IMR-90 (cell line): ENCODE results near the gene PMEPA1. TPM values are rescaled to one million over a fixed set of nuclear protein-coding genes. Genes with fewer than 3 reads are reported as not detected.

ENCODE experiments used
- ATAC-seq: fragments of 200-7000 bp; cut with Tn5 transposase; 2 replicates; pipeline ENCODE4 v1.9.1; 2020; ENCODE audit warnings: low read depth, mild to moderate bottlenecking, moderate library complexity
- BruUV-seq: library from RNA; stranded (reverse); fragments of 400-500 nt; replicated peaks from 2 replicates; lab custom pipeline; 2021; lab: Mats Ljungman, UMichigan
- CTCF ChIA-PET: fragments of 300-600 bp; formaldehyde crosslinking; extraction: SDS; loops from one replicate; lab custom pipeline; 2021; ENCODE audit warnings: antibody characterized with exemption; lab: Yijun Ruan, JAX
- POLR2A ChIA-PET: fragments of 300-600 bp; sonication (Branson Sonifier 250); formaldehyde crosslinking; loops from one replicate; lab custom pipeline; 2022; ENCODE audit warnings: antibody characterized with exemption; ENCODE audit not compliant: unreplicated experiment; lab: Charles Lee
- DNase-seq: peaks from one replicate; pipeline ENCODE4 v3.0.0; 2013
- H2AFZ ChIP-seq: replicated peaks from 2 replicates; pipeline ENCODE3; 2013; ENCODE audit warnings: low read length, mild to moderate bottlenecking; ENCODE audit not compliant: poor library complexity
- H2AK5ac ChIP-seq: 2 replicates; pipeline ENCODE4 v1.6.1; 2013; ENCODE audit warnings: low read depth, low read length, inconsistent platforms
- H2AK9ac ChIP-seq: replicated peaks from 2 replicates; pipeline ENCODE3; 2013; ENCODE audit warnings: mild to moderate bottlenecking, low read depth, low read length, moderate library complexity; ENCODE audit not compliant: poor library complexity
- H2BK120ac ChIP-seq: 2 replicates; pipeline ENCODE4 v1.6.1; 2013; ENCODE audit warnings: low read depth, low read length, inconsistent platforms
- H2BK15ac ChIP-seq: 3 replicates; pipeline ENCODE4 v1.6.1; 2013; ENCODE audit warnings: low read depth, low read length, inconsistent platforms
- H2BK20ac ChIP-seq: 2 replicates; pipeline ENCODE4 v1.6.1; 2013; ENCODE audit warnings: low read depth, mild to moderate bottlenecking, inconsistent platforms, low read length, moderate library complexity
- H2BK5ac ChIP-seq: 2 replicates; pipeline ENCODE4 v1.6.1; 2013; ENCODE audit warnings: mild to moderate bottlenecking, low read depth, low read length, inconsistent platforms; ENCODE audit not compliant: poor library complexity, severe bottlenecking
- H3K14ac ChIP-seq: replicated peaks from 2 replicates; pipeline ENCODE4 v1.6.1; 2013; ENCODE audit warnings: low read depth, low read length, inconsistent platforms
- H3K18ac ChIP-seq: 2 replicates; pipeline ENCODE4 v1.6.1; 2013; ENCODE audit warnings: low read depth, low read length, control low read depth
- H3K23ac ChIP-seq: 2 replicates; pipeline ENCODE4 v1.6.1; 2013; ENCODE audit warnings: low read depth, low read length, inconsistent platforms
- H3K27ac ChIP-seq: 2 replicates; pipeline ENCODE4 v1.5.1; 2013; ENCODE audit warnings: mild to moderate bottlenecking, control low read depth, low read length; ENCODE audit not compliant: insufficient read depth
- H3K27me3 ChIP-seq: 2 replicates; pipeline ENCODE4 v1.6.1; 2013; ENCODE audit warnings: low read length; ENCODE audit not compliant: control insufficient read depth, insufficient read depth
- H3K36me3 ChIP-seq: 2 replicates; pipeline ENCODE4 v1.6.1; 2013; ENCODE audit warnings: low read length, mixed read lengths; ENCODE audit not compliant: control insufficient read depth, insufficient read depth
- H3K4ac ChIP-seq: 2 replicates; pipeline ENCODE4 v1.6.1; 2013; ENCODE audit warnings: low read depth, low read length, inconsistent platforms
- H3K4me1 ChIP-seq: 2 replicates; pipeline ENCODE4 v1.6.1; 2013; ENCODE audit warnings: low read length, mixed read lengths; ENCODE audit not compliant: control insufficient read depth, insufficient read depth
- H3K4me2 ChIP-seq: 2 replicates; pipeline ENCODE4 v1.6.1; 2013; ENCODE audit warnings: low read depth, mild to moderate bottlenecking, control low read depth, low read length, moderate library complexity
- H3K4me3 ChIP-seq: 2 replicates; pipeline ENCODE4 v1.5.1; 2013; ENCODE audit warnings: low read depth, mild to moderate bottlenecking, control low read depth, low read length, moderate library complexity; ENCODE audit not compliant: insufficient read depth
- H3K56ac ChIP-seq: 2 replicates; pipeline ENCODE4 v1.6.1; 2013; ENCODE audit warnings: low read length, inconsistent platforms; ENCODE audit not compliant: insufficient read depth; ENCODE audit errors: extremely low read depth
- H3K79me1 ChIP-seq, 2 experiments: 2 replicates each; pipeline ENCODE4 v1.6.1; 2013; ENCODE audit warnings: low read length in 2 of 2, inconsistent platforms in 1 of 2, low read depth in 1 of 2
- H3K9ac ChIP-seq: 2 replicates; pipeline ENCODE4 v1.6.1; 2013; ENCODE audit warnings: low read depth, low read length, control low read depth
- H3K9me1 ChIP-seq: 2 replicates; pipeline ENCODE4 v1.6.1; 2013; ENCODE audit warnings: low read length, inconsistent platforms; ENCODE audit not compliant: insufficient read depth
- H3K9me3 ChIP-seq: 2 replicates; pipeline ENCODE4 v1.6.1; 2013; ENCODE audit warnings: low read length; ENCODE audit not compliant: control insufficient read depth, insufficient read depth
- H4K20me1 ChIP-seq: 2 replicates; pipeline ENCODE4 v1.6.1; 2013; ENCODE audit warnings: low read length, inconsistent platforms; ENCODE audit not compliant: insufficient read depth
- H4K5ac ChIP-seq: 2 replicates; pipeline ENCODE4 v1.6.1; 2013; ENCODE audit warnings: mild to moderate bottlenecking, low read depth, low read length, control low read depth
- H4K8ac ChIP-seq, 2 experiments: 2 replicates each; pipeline ENCODE4 v1.6.1; 2013; ENCODE audit warnings: low read depth in 2 of 2, low read length in 2 of 2, control low read depth in 1 of 2, inconsistent platforms in 1 of 2
- H4K91ac ChIP-seq: 2 replicates; pipeline ENCODE4 v1.6.1; 2013; ENCODE audit warnings: low read depth, low read length, inconsistent platforms; ENCODE audit not compliant: insufficient read depth
- BHLHE40 ChIP-seq: fragments of 150-350 bp; IDR thresholded peaks from 2 replicates; pipeline ENCODE4 v1.6.1; 2016; ENCODE audit warnings: mild to moderate bottlenecking, low read depth, low read length
- CEBPB ChIP-seq: IDR thresholded peaks from 2 replicates; pipeline ENCODE4 v1.6.1; 2012; ENCODE audit warnings: low read depth, low read length, improper control_type of control experiment
- CHD1 ChIP-seq: IDR thresholded peaks from 2 replicates; pipeline ENCODE4 v1.6.1; 2012; ENCODE audit warnings: low read depth, low read length, improper control_type of control experiment
- CTCF ChIP-seq: conservative IDR thresholded peaks from 2 replicates; pipeline ENCODE4 v1.5.1; 2012; ENCODE audit warnings: mild to moderate bottlenecking, low read depth, low read length, improper control_type of control experiment
- FOS ChIP-seq: fragments of 150-350 bp; IDR thresholded peaks from 2 replicates; pipeline ENCODE4 v1.6.1; 2016; ENCODE audit warnings: low read depth, low read length
- MAFK ChIP-seq: IDR thresholded peaks from 2 replicates; pipeline ENCODE4 v1.6.1; 2012; ENCODE audit warnings: low read depth, low read length, improper control_type of control experiment
- MAZ ChIP-seq: IDR thresholded peaks from 2 replicates; pipeline ENCODE4 v1.6.1; 2012; ENCODE audit warnings: low read depth, mild to moderate bottlenecking, low read length, improper control_type of control experiment, moderate library complexity, borderline replicate concordance
- MXI1 ChIP-seq: IDR thresholded peaks from 2 replicates; pipeline ENCODE4 v1.6.1; 2012; ENCODE audit warnings: low read depth, mild to moderate bottlenecking, low read length, moderate library complexity, borderline replicate concordance
- NFE2L2 ChIP-seq: fragments of 150-350 bp; IDR thresholded peaks from 2 replicates; pipeline ENCODE4 v1.6.1; 2016; ENCODE audit warnings: low read depth, mild to moderate bottlenecking, low read length
- POLR2A ChIP-seq: IDR thresholded peaks from 2 replicates; pipeline ENCODE4 v1.6.1; 2012; ENCODE audit warnings: mild to moderate bottlenecking, low read depth, low read length
- RAD21 ChIP-seq: IDR thresholded peaks from 2 replicates; pipeline ENCODE4 v1.6.1; 2012; ENCODE audit warnings: low read length, improper control_type of control experiment
- RCOR1 ChIP-seq: IDR thresholded peaks from 2 replicates; pipeline ENCODE4 v1.6.1; 2012; ENCODE audit warnings: mild to moderate bottlenecking, low read length, improper control_type of control experiment; ENCODE audit not compliant: insufficient replicate concordance
- RFX5 ChIP-seq: IDR thresholded peaks from 2 replicates; pipeline ENCODE4 v1.8.0; 2012; ENCODE audit warnings: low read depth, mild to moderate bottlenecking, low read length, moderate library complexity
- SMC3 ChIP-seq: fragments of 150-350 bp; IDR thresholded peaks from 2 replicates; pipeline ENCODE4 v1.6.1; 2016; ENCODE audit warnings: low read depth, mild to moderate bottlenecking, antibody characterized with exemption, low read length, moderate library complexity
- USF2 ChIP-seq: fragments of 150-350 bp; IDR thresholded peaks from 2 replicates; pipeline ENCODE4 v1.6.1; 2017; ENCODE audit warnings: mild to moderate bottlenecking, antibody characterized with exemption, low read length, low read depth
- WGBS, 2 experiments: methylation state at CpG; one replicate each; pipeline versions ENCODE4 v1.1.5 to v1.1.7; 2013; ENCODE audit warnings: missing lambda C conversion rate in 2 of 2; ENCODE audit not compliant: insufficient read length in 1 of 2; ENCODE audit errors: extremely low coverage in 2 of 2; 5-methylcytosine and 5-hydroxymethylcytosine counted together
- dilution Hi-C: fragments of 300-500 bp; cut with HindIII; formaldehyde crosslinking; loops from one replicate; pipeline ENCODE4 v1.14.3; 2018; ENCODE audit warnings: low sequenced_read_pairs; ENCODE audit not compliant: unreplicated experiment
- in situ Hi-C: fragments of 300-500 bp; cut with MboI; formaldehyde crosslinking; loops from 3 replicates; pipeline ENCODE4 v1.14.3; 2019; ENCODE audit warnings: low sequenced_read_pairs, inconsistent platforms, mixed read lengths
- intact Hi-C: fragments of 100-400 bp; cut with micrococcal nuclease; formaldehyde crosslinking; loops from 2 replicates; pipeline ENCODE4 v1.10.0; 2022
- polyA plus RNA-seq, 3 experiments: library from polyadenylated mRNA; depleted of rRNA; stranded (reverse); fragments of >200 nt; gene quantifications; 2 replicates each; pipeline ENCODE4 v1.2.3, GENCODE V29; 2012; ENCODE audit warnings: low replicate concordance in 1 of 3
- total RNA-seq: library from RNA; depleted of rRNA; stranded (reverse); fragments of >200 nt; gene quantifications from 2 replicates; pipeline ENCODE4 v1.2.3, GENCODE V29; 2012
- TF ChIP-seq, protein P1 (sequence below): fragments of 150-350 bp; IDR thresholded peaks from 2 replicates; pipeline ENCODE4 v1.6.1; 2016; ENCODE audit warnings: low read depth, mild to moderate bottlenecking, low read length, moderate library complexity, borderline replicate concordance

The PMEPA1 gene
- total and polyA plus RNA-seq, 2 of the 4 experiments (the other 2 are of a cell fraction): 2.0 to 6.9 TPM

GRCh38 chr20:57608516-57608915 lies 101.3 kb downstream of the PMEPA1 start:
- H3K9me3 ChIP-seq: no peaks in the 10 kb centered on the region
- H3K4ac ChIP-seq: no peak overlapping the region
- H3K18ac ChIP-seq: no peak overlapping the region
- in situ Hi-C loops: loop anchor here (10.0 kb wide), 1 partner anchor 576 kb away; no protein-coding TSS in a partner anchor
- WGBS, 2 experiments: 24% methylated on average over 3 of the region's 7 CpGs; no CpG with 5 or more reads in 1 of the 2 experiments
- H2AK9ac ChIP-seq: no peak overlapping the region
- dilution Hi-C loops: no loop called here
- ChIA-PET POLR2A (no interaction called here), CTCF (no interaction called here)
- no TSS peak for BruUV-seq
- H3K56ac ChIP-seq: no peak overlapping the region
- no peak overlapping the region for H3K27ac ChIP-seq
- no peaks in the 10 kb centered on the region for H3K79me1 ChIP-seq
- intact Hi-C loops: no loop called here
- no peak overlapping the region for H2AK5ac ChIP-seq
- TF ChIP-seq RCOR1 (no peak), BHLHE40 (no peak), NFE2L2 (no peak), RFX5 (no peak), MXI1 (no peak), FOS (no peak), CTCF (no peak), POLR2A (no peak), MAZ (no peak), CEBPB (no peak), CHD1 (no peak), MAFK (no peak), USF2 (no peak), RAD21 (no peak), SMC3 (no peak)
- TF ChIP-seq, protein P1, sequence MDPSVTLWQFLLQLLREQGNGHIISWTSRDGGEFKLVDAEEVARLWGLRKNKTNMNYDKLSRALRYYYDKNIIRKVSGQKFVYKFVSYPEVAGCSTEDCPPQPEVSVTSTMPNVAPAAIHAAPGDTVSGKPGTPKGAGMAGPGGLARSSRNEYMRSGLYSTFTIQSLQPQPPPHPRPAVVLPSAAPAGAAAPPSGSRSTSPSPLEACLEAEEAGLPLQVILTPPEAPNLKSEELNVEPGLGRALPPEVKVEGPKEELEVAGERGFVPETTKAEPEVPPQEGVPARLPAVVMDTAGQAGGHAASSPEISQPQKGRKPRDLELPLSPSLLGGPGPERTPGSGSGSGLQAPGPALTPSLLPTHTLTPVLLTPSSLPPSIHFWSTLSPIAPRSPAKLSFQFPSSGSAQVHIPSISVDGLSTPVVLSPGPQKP: no peak
- peaks cover 9% of the 10 kb centered on the region for H3K27me3 ChIP-seq
- no peak for DNase-seq
- H3K9me1 ChIP-seq: no peaks in the 10 kb centered on the region
- no peaks in the 10 kb centered on the region for H4K20me1 ChIP-seq
- H3K23ac ChIP-seq: no peak overlapping the region
- no peak overlapping the region for H3K4me2 ChIP-seq
- H4K91ac ChIP-seq: no peak overlapping the region
- H2BK15ac ChIP-seq: no peak overlapping the region
- no peak overlapping the region for H2BK5ac ChIP-seq
- no peak for ATAC-seq
- no peak overlapping the region for H4K8ac ChIP-seq
- no peaks in the 10 kb centered on the region for H3K36me3 ChIP-seq
- no peak overlapping the region for H2AFZ ChIP-seq
- no peaks in the 10 kb centered on the region for H3K4me1 ChIP-seq
- no peak overlapping the region for H4K5ac ChIP-seq
- no peak overlapping the region for H3K14ac ChIP-seq
- H2BK120ac ChIP-seq: no peak overlapping the region
- no peak overlapping the region for H2BK20ac ChIP-seq
- H3K4me3 ChIP-seq: no peak overlapping the region
- H3K9ac ChIP-seq: no peak overlapping the region
